ENCODE data around the gene CSNK2A1.

CSNK2A1 gene

DNA sequence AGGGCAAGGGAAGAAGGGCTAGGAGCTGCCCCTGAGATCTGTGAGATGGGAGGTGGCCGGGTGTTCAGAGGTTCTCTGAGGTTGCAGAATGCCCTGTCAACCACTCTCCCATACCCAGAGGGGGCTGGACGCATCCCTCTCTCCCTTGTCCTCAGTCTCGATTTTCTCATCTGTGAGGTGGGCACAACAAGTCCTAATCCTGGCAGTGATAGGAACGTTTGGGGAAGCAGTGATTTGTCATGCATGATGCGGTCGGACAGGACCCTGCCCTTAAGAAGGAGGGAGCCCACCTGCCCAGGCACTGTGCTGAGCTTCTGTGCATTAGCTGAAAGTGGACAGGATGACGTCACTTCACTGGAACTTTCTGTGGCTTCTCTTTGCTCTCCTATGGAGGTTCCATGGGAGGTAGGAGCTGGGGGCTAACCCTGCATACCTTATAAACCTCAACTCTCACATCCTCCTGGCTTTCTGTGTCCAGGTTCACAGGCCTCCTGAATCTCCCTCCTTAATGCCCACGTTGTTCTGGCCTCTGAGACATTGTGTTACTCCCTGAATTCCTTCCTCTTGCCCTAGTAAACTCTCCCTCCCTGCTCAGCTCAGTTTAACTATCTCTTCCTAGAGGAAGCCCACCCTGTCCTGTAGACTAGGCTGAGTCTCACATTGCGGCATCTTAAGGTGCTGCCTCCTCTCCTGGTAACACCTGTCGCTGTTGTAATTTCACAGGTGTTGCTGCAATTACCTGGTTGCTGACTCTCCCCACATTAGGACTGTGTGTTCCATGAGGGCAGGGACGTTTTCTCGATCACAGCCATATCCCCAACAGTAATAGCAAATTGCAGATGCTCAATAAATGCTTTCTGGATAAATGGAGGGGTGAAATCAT lies 30.1 kb upstream of the CSNK2A1 start:
- DNase-seq (ENCODE audit: low spot score), result no peak
- TF ChIP-seq, protein P1, sequence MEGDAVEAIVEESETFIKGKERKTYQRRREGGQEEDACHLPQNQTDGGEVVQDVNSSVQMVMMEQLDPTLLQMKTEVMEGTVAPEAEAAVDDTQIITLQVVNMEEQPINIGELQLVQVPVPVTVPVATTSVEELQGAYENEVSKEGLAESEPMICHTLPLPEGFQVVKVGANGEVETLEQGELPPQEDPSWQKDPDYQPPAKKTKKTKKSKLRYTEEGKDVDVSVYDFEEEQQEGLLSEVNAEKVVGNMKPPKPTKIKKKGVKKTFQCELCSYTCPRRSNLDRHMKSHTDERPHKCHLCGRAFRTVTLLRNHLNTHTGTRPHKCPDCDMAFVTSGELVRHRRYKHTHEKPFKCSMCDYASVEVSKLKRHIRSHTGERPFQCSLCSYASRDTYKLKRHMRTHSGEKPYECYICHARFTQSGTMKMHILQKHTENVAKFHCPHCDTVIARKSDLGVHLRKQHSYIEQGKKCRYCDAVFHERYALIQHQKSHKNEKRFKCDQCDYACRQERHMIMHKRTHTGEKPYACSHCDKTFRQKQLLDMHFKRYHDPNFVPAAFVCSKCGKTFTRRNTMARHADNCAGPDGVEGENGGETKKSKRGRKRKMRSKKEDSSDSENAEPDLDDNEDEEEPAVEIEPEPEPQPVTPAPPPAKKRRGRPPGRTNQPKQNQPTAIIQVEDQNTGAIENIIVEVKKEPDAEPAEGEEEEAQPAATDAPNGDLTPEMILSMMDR (IDR thresholded peaks at IDR 0.05; ENCODE audit: extremely low read depth, missing control alignments), result no peak

DNA sequence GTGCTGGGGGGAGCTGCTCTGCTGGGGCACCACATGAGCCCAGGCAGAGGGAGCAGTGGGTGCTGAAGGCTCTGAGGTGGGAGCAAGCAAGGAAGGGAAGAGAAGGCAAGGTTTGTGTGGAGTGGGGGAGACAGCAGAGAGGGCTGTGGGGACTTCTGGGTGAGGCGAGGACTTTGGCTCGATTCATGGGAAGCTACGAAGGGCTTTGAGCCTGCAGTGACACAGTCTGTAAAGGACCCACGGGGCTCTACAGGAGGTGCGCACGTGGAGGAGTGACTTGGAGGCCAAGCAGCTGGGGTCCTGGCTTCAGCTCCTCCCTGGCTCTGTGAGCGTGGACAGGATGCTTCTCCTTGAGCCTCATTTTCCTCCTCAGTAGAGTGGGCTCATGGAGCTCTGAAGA lies 29.1 kb upstream of the CSNK2A1 start:
- DNase-seq (ENCODE audit: low spot score), result no peak
- TF ChIP-seq, protein P1 (IDR thresholded peaks at IDR 0.05; ENCODE audit: extremely low read depth, missing control alignments), result no peak

DNA sequence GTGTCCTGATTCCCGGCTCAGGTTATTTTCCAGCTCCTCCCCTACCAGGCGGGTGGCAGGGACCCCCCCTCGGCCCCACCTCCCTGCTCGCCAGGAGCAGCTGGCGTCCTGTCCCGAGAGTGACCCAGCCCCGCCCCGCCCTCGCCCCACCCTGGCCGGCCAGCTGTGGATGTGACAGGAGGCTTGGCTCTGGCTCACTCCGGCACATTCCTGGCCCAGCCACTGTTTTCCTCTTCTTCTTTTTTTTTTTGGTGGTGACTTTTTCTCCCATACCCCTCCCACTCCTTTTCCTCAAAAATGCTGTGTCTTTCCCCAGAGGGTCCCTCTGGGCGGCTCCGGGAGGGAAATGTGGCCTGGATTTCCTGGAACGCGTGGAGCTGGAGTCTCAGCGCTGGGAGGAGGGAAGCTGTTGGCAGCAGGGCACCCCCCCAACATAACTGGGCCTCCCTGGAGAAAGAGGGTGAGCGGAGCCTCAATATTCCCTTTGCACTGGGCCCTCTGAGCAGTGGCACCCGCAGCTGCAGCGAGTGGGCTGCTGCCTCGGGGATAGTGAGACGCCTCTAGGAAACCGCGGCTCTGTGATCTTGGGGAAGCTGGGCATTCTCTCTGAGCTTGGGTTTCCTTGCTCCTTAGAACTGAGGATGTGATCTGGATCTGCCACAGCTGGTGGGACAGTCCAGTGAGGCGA lies 28.3 kb upstream of the CSNK2A1 start:
- TF ChIP-seq, protein P1 (IDR thresholded peaks at IDR 0.05; ENCODE audit: extremely low read depth, missing control alignments), result no peak
- DNase-seq (ENCODE audit: low spot score), result no peak

DNA sequence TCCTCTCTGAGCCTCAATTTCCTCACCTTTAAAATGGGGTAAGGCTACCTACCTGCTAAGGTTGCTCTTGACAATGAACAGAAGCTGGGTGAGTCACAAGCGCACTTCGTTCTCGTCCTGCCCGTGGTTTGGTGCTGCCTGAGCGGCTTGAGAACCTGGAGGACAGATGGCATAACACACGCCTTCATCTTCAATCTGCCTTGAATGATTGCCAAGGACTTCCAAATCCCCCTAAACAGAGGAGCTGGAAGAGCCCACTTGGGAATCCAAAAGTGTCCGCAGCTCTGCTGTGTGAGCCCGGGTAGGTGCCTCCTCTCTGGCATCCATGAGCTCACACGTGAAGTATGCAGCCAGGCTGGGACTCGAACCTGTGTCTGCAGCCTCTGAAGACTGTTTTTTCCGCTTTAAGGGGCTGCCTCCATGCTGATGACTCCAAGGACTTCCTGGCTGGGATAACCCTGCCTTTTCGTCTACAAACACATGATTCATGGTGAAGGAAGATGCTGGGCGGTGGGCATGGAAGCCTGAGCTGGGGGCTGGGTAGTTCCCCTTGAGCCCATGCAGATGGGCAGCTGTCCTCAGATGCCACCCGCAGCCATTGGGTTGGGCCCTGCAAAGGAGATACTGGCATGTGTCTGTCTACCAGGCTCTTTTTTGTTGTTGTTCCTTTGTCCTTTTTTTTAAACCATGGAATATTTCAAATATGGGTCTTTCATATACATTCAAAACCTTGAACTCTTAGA lies 25.3 kb upstream of the CSNK2A1 start:
- DNase-seq (ENCODE audit: low spot score), result no peak
- TF ChIP-seq, protein P1 (IDR thresholded peaks at IDR 0.05; ENCODE audit: extremely low read depth, missing control alignments), result no peak

DNA sequence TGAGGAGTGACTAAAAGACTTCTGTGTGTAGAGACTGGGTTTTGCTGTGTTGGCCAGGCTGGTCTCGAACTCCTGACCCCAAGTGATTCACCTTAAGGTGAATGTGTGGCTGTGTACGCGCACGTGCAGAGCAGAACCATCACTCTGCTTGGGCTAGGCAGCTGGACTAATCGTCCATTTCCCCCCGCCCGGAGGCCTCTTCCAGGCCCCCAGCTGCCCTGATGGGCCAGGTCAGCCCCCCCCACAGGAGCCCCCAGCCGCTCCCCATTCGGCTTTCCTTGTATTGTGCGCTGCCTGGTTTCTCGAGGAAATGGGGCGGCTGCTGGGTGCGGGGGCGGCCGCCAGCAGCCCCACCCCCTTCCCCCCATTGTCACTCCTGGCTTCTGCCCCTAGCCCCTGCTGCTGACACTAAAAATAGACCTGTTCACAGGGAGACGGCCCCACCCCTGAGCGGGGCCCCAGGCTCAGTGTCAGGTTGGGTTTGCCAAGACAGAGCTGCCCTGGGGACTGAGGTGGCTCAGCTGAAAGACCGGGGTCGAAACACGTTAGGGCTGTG lies 24.6 kb upstream of the CSNK2A1 start:
- TF ChIP-seq, protein P1 (IDR thresholded peaks at IDR 0.05; ENCODE audit: extremely low read depth, missing control alignments), result no peak
- no peak for DNase-seq (ENCODE audit: low spot score)

DNA sequence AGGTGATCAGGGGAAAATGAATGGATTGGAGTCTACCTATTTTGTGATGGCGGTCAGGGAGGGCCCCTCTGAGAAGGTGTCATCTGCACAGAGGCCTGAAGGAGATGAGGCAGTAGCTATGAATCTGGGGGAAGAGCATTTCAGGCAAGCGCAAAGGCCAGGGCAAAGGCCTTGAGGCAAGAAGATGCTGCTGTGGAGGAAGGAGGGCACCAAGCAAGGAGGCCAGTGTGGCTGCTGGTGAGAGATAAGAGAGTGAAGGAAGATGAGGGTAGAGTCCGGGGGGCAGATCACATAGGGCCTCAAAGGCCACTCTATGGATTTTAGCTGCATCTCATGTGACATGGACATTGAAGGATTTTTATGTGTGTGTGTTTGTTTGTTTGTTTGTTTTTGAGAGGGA lies 20.6 kb upstream of the CSNK2A1 start:
- TF ChIP-seq, protein P1 (IDR thresholded peaks at IDR 0.05; ENCODE audit: extremely low read depth, missing control alignments), result no peak
- DNase-seq (ENCODE audit: low spot score), result no peak
